ENCODE data around the gene BHMT2. TPM values are rescaled to one million over a fixed set of nuclear protein-coding genes. Genes with fewer than 3 reads are reported as not detected.

BHMT2 gene
- total RNA-seq, 1 experiment from 2014 or later: not detected

GRCh38 chr5:79136618-79137017, 67.1 kb downstream of the BHMT2 start:
- Histone ChIP-seq H2AFZ (ENCODE audit: low read length) (no peak overlapping the region), H4K91ac (ENCODE audit: insufficient read length, low read depth, low read length) (no peak overlapping the region), H3K9me3 (ENCODE audit: control insufficient read depth, low read depth, low read length) (peaks cover 9% of the 10 kb centered on the region), H3T11ph (ENCODE audit: low read length) (no peak overlapping the region), H3K14ac (ENCODE audit: insufficient read depth, low read length) (no peak overlapping the region), H4K5ac (ENCODE audit: insufficient read length, low read depth, low read length) (no peak overlapping the region), H3K56ac (ENCODE audit: insufficient read length, low read depth, low read length) (no peak overlapping the region), H2BK20ac (ENCODE audit: low read depth, low read length, poor library complexity, severe bottlenecking) (no peak overlapping the region), H4K8ac (replicated peaks; ENCODE audit: insufficient read length, low read depth, low read length) (no peak overlapping the region), H3K4me2 (ENCODE audit: insufficient read depth, insufficient read length, low read length) (no peak overlapping the region), H3K23me2 (ENCODE audit: insufficient read length, low read depth, low read length, poor library complexity, severe bottlenecking) (no peaks in the 10 kb centered on the region), H3K9ac (ENCODE audit: extremely low read depth, insufficient read length, low read length) (no peak overlapping the region), H3K4ac (ENCODE audit: low read depth, low read length) (no peak overlapping the region), H4K20me1 (ENCODE audit: control insufficient read depth, insufficient read depth, insufficient read length) (no peaks in the 10 kb centered on the region), H2BK5ac (ENCODE audit: insufficient read length, low read length) (no peak overlapping the region), H2BK120ac (ENCODE audit: low read depth, low read length, poor library complexity, severe bottlenecking) (no peak overlapping the region), H3K23ac (ENCODE audit: insufficient read length, low read depth, low read length) (no peak overlapping the region), H2AK5ac (ENCODE audit: insufficient read length, low read length) (no peak overlapping the region), H3K79me1 (ENCODE audit: insufficient read depth, low read depth, low read length, poor library complexity, severe bottlenecking) (no peaks in the 10 kb centered on the region), H3K18ac (ENCODE audit: insufficient read length, low read depth, low read length) (no peak overlapping the region), H2BK12ac (ENCODE audit: insufficient read length, low read depth, low read length) (no peak overlapping the region), H3K27ac (ENCODE audit: insufficient read length, low read depth, low read length) (no peak overlapping the region), H3K4me1 (ENCODE audit: insufficient read depth, low read length) (no peaks in the 10 kb centered on the region), H2BK15ac (ENCODE audit: low read depth, low read length) (no peak overlapping the region), H3K79me2 (ENCODE audit: insufficient read depth, low read length) (no peaks in the 10 kb centered on the region; the same call in 1 of the 2 replicates), H3K27me3 (ENCODE audit: insufficient read depth, low read length) (no peaks in the 10 kb centered on the region)
- DNase-seq: no peak
- WGBS (ENCODE audit: extremely low coverage, insufficient read length, low lambda C conversion rate): no CpG with 5 or more reads among the region's 2 CpGs
- H3K4me1 Mint-ChIP-seq: peaks cover 10 to 16% of the 10 kb centered on the region in 2 experiments
- no peak overlapping the region for H3K4me3 Mint-ChIP-seq
- H3K9me3 Mint-ChIP-seq: peaks cover 10 to 11% of the 10 kb centered on the region in 2 experiments
- peaks cover 4% of the 10 kb centered on the region for H3K27me3 Mint-ChIP-seq (ENCODE audit: low read depth)
- no peak overlapping the region for H3K27ac Mint-ChIP-seq
- no peak for TF ChIP-seq CTCF (conservative IDR thresholded peaks at IDR 0.05)
- peaks cover 3 to 9% (median 8%) of the 10 kb centered on the region in 3 experiments; a peak in 6 of 7 replicates for H3K36me3 Mint-ChIP-seq (ENCODE audit: insufficient read depth in 1 of 3, low read depth in 3 of 3)

Other genes with a start within 250 kb of the BHMT2 start
- gene ARSB, start 84.5 kb upstream of the BHMT2 start, total RNA-seq (2021): 11.4 and 12.0 TPM in 2 replicates
- gene DMGDH, start 93 bp upstream of the BHMT2 start, total RNA-seq (2021): 0.37 TPM in 1 of 2 replicates, not detected in the other
- gene BHMT, start 42.0 kb downstream of the BHMT2 start, total RNA-seq (2021): 0.72 and 1.4 TPM in 2 replicates
- gene JMY, start 166.4 kb downstream of the BHMT2 start, total RNA-seq (2021): 14.2 and 15.2 TPM in 2 replicates

Data from H9 (cell line).